ENCODE data around the gene TSPAN18.
A peak's percentile ranks its signal among the peaks of the same experiment; 100 is the strongest.

The TSPAN18 gene

DNA sequence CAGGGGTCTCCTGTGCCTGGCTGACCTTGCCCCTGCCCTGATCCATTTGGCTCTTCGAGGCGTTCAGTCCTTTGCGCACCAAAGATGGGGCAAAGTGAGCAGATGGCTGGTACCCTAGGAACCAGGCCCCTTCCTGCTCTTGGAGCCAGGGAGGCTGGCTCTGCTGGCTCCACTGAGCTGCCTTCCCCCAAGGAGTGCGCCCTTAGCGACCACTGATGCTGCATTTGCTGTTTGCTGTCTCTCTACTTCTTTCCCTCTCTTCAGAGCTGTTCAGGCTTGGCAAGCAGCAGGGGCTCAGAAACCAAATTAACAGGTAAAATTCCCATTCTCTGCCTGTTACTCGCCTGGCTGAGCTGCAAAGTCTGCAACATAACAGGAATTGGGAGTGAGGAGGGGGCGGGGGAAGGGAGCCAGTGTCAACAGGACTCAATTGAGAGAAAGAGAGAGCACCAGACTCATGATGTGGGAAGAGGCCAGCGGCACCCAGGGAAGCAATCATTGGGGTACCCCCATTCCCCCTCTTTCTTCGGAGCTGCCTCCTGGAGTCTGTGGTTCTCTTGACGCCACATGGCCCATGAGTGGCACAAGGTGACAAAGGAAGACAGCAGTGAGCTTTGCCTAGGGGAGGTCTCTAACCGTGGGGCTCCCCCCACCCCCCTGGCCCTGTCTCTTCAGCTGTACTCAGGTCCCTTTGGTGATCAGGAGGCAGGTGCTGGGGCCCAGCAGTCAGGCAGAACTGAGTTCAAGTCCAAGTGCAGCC is 121.6 kb downstream of the TSPAN18 start:
- DNase-seq (ENCODE audit: low read depth) = no peak

DNA sequence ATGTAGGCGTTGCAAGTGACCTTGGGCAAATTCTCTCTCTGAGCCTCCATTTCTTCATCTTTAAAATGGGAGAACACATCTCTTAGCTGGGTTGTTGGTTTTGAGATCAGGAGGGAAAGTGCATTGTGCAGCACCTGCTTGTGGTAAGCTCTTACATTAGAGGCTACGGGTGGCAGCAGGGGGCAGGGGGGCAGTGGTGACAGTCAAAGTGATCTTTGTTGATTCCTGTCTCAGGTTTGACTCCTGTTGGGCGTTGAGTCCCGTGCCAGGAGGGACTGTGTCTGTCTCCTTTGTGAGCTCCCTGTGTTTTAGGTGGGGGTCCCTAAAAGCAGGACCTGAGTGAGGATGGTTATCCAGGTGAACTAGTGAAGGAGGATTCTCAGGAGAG is 122.2 kb downstream of the TSPAN18 start:
- no peak for DNase-seq (ENCODE audit: low read depth)

DNA sequence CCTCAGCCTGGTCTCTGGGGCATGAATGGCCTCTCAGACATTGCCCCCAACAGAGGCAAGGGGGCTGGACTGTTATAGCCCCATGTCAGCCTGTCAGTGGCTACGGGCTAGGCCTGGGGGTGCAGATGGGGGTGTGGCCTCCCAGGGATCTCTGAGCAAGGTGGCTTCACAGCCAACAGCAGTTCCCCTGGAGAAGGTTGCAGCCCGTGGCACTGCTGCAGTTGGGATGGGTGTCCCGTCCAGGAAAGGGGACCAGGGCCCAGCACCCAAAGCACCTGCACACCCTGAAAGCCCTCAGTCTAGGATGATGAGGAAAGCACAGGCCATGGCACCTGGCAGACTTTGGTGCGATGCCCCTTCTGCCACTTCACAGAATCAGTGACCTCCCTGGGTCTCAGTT is 122.7 kb downstream of the TSPAN18 start:
- DNase-seq (ENCODE audit: low read depth) = no peak

DNA sequence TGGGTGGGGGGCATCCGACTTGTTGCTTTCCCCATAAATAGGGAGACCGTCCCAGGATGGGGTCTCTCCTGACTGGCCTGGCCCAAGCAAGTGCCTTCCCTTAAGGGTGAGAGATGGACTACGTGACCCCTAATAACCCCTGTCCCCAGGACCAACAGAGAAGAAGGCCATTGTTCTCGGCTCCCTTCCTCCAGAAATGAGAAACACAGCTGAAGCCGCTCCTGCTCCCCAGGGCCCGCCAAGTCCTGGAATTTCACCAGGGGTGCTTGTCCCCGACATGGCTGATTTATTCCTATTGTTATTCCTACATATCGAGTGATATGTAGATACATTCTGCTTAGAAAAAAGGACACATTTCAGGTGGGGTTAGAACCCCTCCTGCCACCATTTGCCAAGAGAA is 123.2 kb downstream of the TSPAN18 start:
- DNase-seq (ENCODE audit: low read depth) = no peak

DNA sequence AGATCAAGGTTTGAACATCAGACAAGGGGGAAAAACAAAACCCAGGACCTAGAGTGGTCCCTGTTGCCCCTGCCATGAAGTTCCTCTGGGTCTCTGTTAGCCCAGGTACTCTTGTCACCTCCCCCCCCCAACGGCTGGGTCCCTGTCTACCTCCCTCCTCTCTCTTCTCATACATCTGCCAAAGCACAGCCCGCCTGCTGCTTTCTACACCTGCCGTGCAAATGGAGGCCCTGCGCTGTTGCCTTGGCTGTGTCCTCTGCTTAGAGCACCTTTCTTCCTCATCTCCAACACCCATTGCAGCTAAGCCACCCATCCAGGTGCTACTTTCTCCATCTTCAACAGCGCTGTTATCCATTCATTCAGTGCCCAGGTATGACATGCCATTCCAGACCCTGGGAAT is 124.7 kb downstream of the TSPAN18 start:
- no peak for DNase-seq (ENCODE audit: low read depth)

DNA sequence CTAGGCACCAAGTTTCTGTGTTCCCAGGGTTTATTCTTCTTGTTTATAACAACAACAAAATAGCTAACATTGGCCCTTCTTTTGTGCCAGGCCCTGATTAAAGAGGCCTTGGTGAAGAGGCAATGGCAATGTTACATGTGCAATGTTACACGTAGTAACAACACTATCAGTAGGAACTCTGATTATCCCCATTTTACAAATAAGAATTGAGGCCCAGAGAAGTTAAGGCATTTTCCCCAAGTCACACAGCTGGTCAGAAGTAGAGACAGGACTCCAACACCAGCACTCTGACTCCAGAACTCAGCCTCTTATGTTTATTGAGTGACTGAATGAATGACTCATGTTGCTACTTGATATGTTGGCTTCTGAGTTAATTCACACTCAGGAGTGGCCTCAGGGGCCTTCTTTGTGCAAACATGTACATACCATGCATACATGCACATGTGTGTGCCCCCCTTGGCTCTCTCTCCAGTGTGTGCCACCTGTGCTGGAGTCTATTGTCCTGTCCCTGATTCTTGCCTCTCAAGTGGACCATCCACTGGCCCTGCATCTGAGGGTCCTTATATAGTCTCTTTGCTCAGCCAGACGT is 125.5 kb downstream of the TSPAN18 start:
- no peak for DNase-seq (ENCODE audit: low read depth)

GRCh38 chr11:44852952-44853351 is 126.2 kb downstream of the TSPAN18 start:
- DNase-seq (ENCODE audit: low read depth) = no peak

- no peak for DNase-seq (ENCODE audit: low read depth)
Observed at GRCh38 chr11:44853666-44854065, 126.9 kb downstream of the TSPAN18 start.

- DNase-seq (ENCODE audit: low read depth) = no peak
Observed at GRCh38 chr11:44854086-44854485, 127.3 kb downstream of the TSPAN18 start.

- DNase-seq (ENCODE audit: low read depth) = no peak
Observed at GRCh38 chr11:44854741-44855492, 128.2 kb downstream of the TSPAN18 start.

GRCh38 chr11:44855493-44855849 is 128.7 kb downstream of the TSPAN18 start:
- DNase-seq (ENCODE audit: low read depth) = no peak

- DNase-seq (ENCODE audit: low read depth) = no peak
Observed at GRCh38 chr11:44857490-44858090, 130.8 kb downstream of the TSPAN18 start.

GRCh38 chr11:44858796-44859527 is 132.2 kb downstream of the TSPAN18 start:
- peak; percentile 34 for DNase-seq (ENCODE audit: low read depth)

- no peak for DNase-seq (ENCODE audit: low read depth)
Observed at GRCh38 chr11:44859528-44859925, 132.8 kb downstream of the TSPAN18 start.

GRCh38 chr11:44860346-44860745 is 133.6 kb downstream of the TSPAN18 start:
- no peak for DNase-seq (ENCODE audit: low read depth)

GRCh38 chr11:44861849-44862557 is 135.2 kb downstream of the TSPAN18 start:
- peak; percentile 96 for DNase-seq (ENCODE audit: low read depth)

DNA sequence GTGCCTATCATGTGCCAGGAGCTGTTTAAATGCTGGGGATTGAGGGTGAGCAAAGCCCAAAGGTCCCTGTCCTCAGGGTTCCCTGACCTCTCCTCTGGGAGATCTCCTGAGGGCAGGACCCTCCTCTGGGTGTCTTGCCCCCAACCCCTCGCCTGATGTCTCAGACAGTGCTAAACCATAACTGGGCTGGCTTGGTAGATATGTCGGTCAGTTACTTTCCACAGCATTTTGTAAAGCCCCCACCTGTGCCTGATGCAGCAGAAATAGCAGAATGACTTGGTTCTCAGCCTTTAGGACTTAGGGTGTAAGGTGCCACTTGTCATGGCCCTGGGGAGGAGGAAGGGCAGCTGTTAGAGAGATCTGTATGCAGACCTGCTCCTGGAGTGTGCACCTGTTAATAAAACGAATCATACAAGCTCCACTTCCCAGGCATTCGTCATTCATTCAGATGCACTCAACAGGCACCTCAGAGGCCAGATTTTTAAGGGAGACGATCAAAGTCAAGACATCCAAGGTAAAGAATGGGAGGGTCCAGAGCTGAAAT is 135.9 kb downstream of the TSPAN18 start:
- no peak for DNase-seq (ENCODE audit: low read depth)

DNA sequence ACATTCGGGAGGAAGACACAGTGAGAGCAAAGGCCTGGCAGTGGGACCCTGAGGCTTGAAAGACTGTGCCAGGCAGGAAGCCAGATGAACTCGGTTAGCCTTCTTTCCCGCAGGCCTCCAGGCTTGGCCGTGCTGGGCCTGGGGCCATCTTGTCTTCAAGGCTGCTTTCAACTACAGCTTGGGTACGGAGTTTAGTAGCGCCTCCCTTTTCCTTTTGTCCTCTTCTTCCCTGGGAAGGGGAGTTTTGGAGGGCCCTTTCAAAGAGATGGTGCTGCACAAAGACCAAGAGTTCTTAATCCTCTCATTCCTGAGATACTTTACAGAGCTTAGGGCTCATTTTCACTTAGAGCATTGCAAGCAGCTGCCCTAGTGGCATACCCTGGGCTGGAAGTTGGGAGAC is 136.5 kb downstream of the TSPAN18 start:
- DNase-seq (ENCODE audit: low read depth) = no peak

GRCh38 chr11:44865866-44866272 is 139.1 kb downstream of the TSPAN18 start:
- no peak for DNase-seq (ENCODE audit: low read depth)

- no peak for DNase-seq (ENCODE audit: low read depth)
Observed at GRCh38 chr11:44866286-44866685, 139.5 kb downstream of the TSPAN18 start.

DNA sequence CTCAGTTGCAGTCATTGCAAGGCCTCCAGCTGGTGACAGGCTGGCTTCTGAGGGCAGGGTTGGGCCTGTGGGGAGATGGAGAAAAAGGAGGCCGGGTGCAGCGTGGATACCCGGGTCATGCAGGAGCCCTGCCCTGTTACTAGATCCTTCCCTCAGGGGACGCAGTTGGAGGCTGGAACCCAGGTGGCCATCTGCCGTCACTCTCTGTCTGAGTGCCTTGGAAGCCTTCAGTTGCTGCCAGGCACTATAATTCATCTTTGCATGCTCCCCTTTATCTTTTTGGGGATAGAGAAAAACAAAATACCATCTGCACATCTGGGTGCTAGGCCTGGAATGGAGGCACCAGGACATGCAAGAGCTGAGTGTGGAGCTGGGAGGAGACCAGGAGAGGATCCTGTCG is 141.3 kb downstream of the TSPAN18 start:
- no peak for DNase-seq (ENCODE audit: low read depth)

Measured in GM04503 (cell line).